ENCODE measurements around the gene RDX.

DNA sequence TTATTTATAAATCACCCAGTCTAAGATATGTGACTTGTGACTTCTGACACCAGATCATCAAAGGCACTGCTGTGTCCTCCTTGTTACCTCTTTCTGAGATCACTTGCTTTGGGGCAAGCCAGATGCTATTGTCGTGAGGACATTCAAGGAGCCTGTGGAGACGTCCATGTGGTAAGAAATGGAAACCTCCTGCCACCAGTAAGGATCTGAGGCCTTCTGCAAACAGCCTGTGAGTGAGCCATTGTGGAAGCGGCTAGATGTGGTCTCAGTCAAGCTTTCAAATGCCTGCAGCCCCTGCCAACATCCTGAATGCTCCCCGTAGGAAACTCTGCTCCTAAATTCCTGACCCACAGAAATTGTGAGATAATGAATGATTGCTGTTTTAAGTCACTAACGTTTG, 11.7 kb upstream of the RDX start:
- TF ChIP-seq ZC3H13 (CRISPR knock-in tag; IDR thresholded peaks at IDR 0.05) (no peak), TCF7L2 (IDR thresholded peaks at IDR 0.05; ENCODE audit: low read depth, low read length) (no peak), MTF1 (CRISPR knock-in tag; IDR thresholded peaks at IDR 0.05) (no peak), ETV6 (CRISPR knock-in tag; conservative IDR thresholded peaks at IDR 0.05) (no peak), TBL1XR1 (IDR thresholded peaks at IDR 0.05; ENCODE audit: borderline replicate concordance, low read length, partially characterized antibody) (no peak), EP300 (IDR thresholded peaks at IDR 0.05; ENCODE audit: low read depth in 2 of 2, low read length in 2 of 2) (no peak), EP300 (CRISPR knock-in tag; IDR thresholded peaks at IDR 0.05; ENCODE audit: borderline replicate concordance) (no peak), PAX8 (CRISPR knock-in tag; IDR thresholded peaks at IDR 0.05; ENCODE audit: borderline replicate concordance) (no peak), TRIM24 (CRISPR knock-in tag; IDR thresholded peaks at IDR 0.05) (no peak)
- TF ChIP-seq, protein P1, sequence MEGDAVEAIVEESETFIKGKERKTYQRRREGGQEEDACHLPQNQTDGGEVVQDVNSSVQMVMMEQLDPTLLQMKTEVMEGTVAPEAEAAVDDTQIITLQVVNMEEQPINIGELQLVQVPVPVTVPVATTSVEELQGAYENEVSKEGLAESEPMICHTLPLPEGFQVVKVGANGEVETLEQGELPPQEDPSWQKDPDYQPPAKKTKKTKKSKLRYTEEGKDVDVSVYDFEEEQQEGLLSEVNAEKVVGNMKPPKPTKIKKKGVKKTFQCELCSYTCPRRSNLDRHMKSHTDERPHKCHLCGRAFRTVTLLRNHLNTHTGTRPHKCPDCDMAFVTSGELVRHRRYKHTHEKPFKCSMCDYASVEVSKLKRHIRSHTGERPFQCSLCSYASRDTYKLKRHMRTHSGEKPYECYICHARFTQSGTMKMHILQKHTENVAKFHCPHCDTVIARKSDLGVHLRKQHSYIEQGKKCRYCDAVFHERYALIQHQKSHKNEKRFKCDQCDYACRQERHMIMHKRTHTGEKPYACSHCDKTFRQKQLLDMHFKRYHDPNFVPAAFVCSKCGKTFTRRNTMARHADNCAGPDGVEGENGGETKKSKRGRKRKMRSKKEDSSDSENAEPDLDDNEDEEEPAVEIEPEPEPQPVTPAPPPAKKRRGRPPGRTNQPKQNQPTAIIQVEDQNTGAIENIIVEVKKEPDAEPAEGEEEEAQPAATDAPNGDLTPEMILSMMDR (CRISPR knock-in tag; IDR thresholded peaks at IDR 0.05): no peak

Data from HepG2 (cell line).